Measurements from ENCODE around the gene DEFB123.
"Not testable (repeated sequence)": the region's sequence is repeated elsewhere in the genome, so short reads cannot be mapped to it uniquely, and the experiment has no call there.

The DEFB123 gene

GRCh38 chr20:31452575-31452974, 12.1 kb downstream of the DEFB123 start:
- DNase-seq (ENCODE audit: low read depth in 1 of 2, low spot score in 1 of 2) = no peak
- Histone ChIP-seq H3K27ac (replicated peaks) (no peak overlapping the region), H3K27me3 (ENCODE audit: insufficient read depth, poor library complexity, severe bottlenecking) (no peaks in the 10 kb centered on the region), H3K4me3 (replicated peaks; ENCODE audit: insufficient read depth, low read length) (no peak overlapping the region)
- TF ChIP-seq GABPA (IDR thresholded peaks at IDR 0.05; ENCODE audit: low read depth) = no peak
- TF ChIP-seq SPI1 (IDR thresholded peaks at IDR 0.05; ENCODE audit: borderline replicate concordance, low read depth) = no peak
- TF ChIP-seq CTCF (IDR thresholded peaks at IDR 0.05; ENCODE audit: insufficient read depth, low read length) = no peak

GRCh38 chr20:31454361-31454760, 13.9 kb downstream of the DEFB123 start:
- H3K4me3 ChIP-seq (replicated peaks; ENCODE audit: insufficient read depth, low read length) = no peak overlapping the region
- TF ChIP-seq POLR2AphosphoS5 (IDR thresholded peaks at IDR 0.05; ENCODE audit: low read depth) = no peak
- TF ChIP-seq REST (IDR thresholded peaks at IDR 0.05; ENCODE audit: insufficient replicate concordance, low read depth) = no peak
- TF ChIP-seq SPI1 (IDR thresholded peaks at IDR 0.05; ENCODE audit: borderline replicate concordance, low read depth) = no peak
- TF ChIP-seq GABPA (IDR thresholded peaks at IDR 0.05; ENCODE audit: low read depth) = no peak
- no peaks in the 10 kb centered on the region for H3K27me3 ChIP-seq (ENCODE audit: insufficient read depth, poor library complexity, severe bottlenecking)
- DNase-seq (ENCODE audit: low read depth in 1 of 2, low spot score in 1 of 2) = no peak
- no peak overlapping the region for H3K27ac ChIP-seq (replicated peaks)

- not testable (repeated sequence) for H3K4me3 ChIP-seq (replicated peaks; ENCODE audit: insufficient read depth, low read length); DNase-seq (ENCODE audit: low read depth in 1 of 2, low spot score in 1 of 2); H3K27ac ChIP-seq (replicated peaks)
- peaks cover 14% of the 10 kb centered on the region for H3K27me3 ChIP-seq (ENCODE audit: insufficient read depth, poor library complexity, severe bottlenecking)
Observed at GRCh38 chr20:31470946-31471345, 30.5 kb downstream of the DEFB123 start.

- TF ChIP-seq CTCF (IDR thresholded peaks at IDR 0.05; ENCODE audit: insufficient read depth, low read length) (no peak), REST (IDR thresholded peaks at IDR 0.05; ENCODE audit: insufficient replicate concordance, low read depth) (no peak), SPI1 (IDR thresholded peaks at IDR 0.05; ENCODE audit: borderline replicate concordance, low read depth) (no peak)
- H3K27ac ChIP-seq (replicated peaks) = no peak overlapping the region
- no peak for DNase-seq (ENCODE audit: low read depth in 1 of 2, low spot score in 1 of 2)
- no peak overlapping the region for H3K4me3 ChIP-seq (replicated peaks; ENCODE audit: insufficient read depth, low read length)
- H3K27me3 ChIP-seq (ENCODE audit: insufficient read depth, poor library complexity, severe bottlenecking) = peaks cover 19% of the 10 kb centered on the region
Observed at GRCh38 chr20:31472395-31473330, 32.2 kb downstream of the DEFB123 start.
